Smooth muscle cell (in vitro differentiated cells): ENCODE measurements around the gene CLP1. TPM values are rescaled to one million over a fixed set of nuclear protein-coding genes. Genes with fewer than 3 reads are reported as not detected.
A peak's percentile ranks its signal among the peaks of the same experiment; 100 is the strongest.

Experiments used
- DNase-seq: peaks from one replicate; lab custom pipeline; 2025; ENCODE audit not compliant: unreplicated experiment; lab: John Stamatoyannopoulos, UW
- H2AFZ ChIP-seq: fragments of 200-600 bp; sonication (generic); 2 replicates; pipeline ENCODE4 v1.6.0; 2016; ENCODE audit warnings: antibody characterized with exemption, low read depth, mild to moderate bottlenecking
- H3F3A ChIP-seq: fragments of 200-600 bp; sonication (generic); 2 replicates; pipeline ENCODE4 v1.6.0; 2017; ENCODE audit warnings: antibody characterized with exemption, low read depth
- H3K27ac ChIP-seq: fragments of 200-600 bp; sonication (generic); 2 replicates; pipeline ENCODE4 v1.5.1; 2016; ENCODE audit warnings: low read depth, mild to moderate bottlenecking
- H3K27me3 ChIP-seq: fragments of 200-600 bp; sonication (generic); 2 replicates; pipeline ENCODE4 v1.6.1; 2016; ENCODE audit warnings: low read depth, mild to moderate bottlenecking
- H3K36me3 ChIP-seq: fragments of 200-600 bp; sonication (generic); 2 replicates; pipeline ENCODE4 v1.5.1; 2016; ENCODE audit warnings: low read depth
- H3K4me1 ChIP-seq: fragments of 200-600 bp; sonication (generic); 2 replicates; pipeline ENCODE4 v1.5.1; 2016; ENCODE audit warnings: low read depth
- H3K4me2 ChIP-seq: fragments of 200-600 bp; sonication (generic); 2 replicates; pipeline ENCODE4 v1.6.0; 2016; ENCODE audit warnings: mild to moderate bottlenecking
- H3K4me3 ChIP-seq: fragments of 200-600 bp; sonication (generic); 2 replicates; pipeline ENCODE4 v1.5.1; 2016; ENCODE audit warnings: mild to moderate bottlenecking
- H3K79me2 ChIP-seq: fragments of 200-600 bp; sonication (generic); 2 replicates; pipeline ENCODE4 v1.6.0; 2016; ENCODE audit warnings: low read depth, mild to moderate bottlenecking
- H3K9ac ChIP-seq: fragments of 200-600 bp; sonication (generic); 2 replicates; pipeline ENCODE4 v1.6.0; 2016; ENCODE audit warnings: low read depth
- H3K9me3 ChIP-seq: fragments of 200-600 bp; sonication (generic); replicated peaks from 2 replicates; pipeline ENCODE4 v1.5.1; 2016; ENCODE audit warnings: low read depth
- H4K20me1 ChIP-seq: fragments of 200-600 bp; sonication (generic); 2 replicates; pipeline ENCODE4 v1.6.0; 2016; ENCODE audit warnings: low read depth
- WGBS: methylation state at CpG from one replicate; pipeline ENCODE4 v1.1.7; 2016; ENCODE audit warnings: low lambda C conversion rate; 5-methylcytosine and 5-hydroxymethylcytosine counted together
- polyA plus RNA-seq: library from polyadenylated mRNA; unstranded; fragments of >200 nt; fragmentation: Nextera tagmentation; extraction: Ambion mirVana; gene quantifications from 2 replicates; pipeline ENCODE4 v1.2.1, GENCODE V29; 2016
- total RNA-seq: library from RNA; depleted of rRNA; stranded (reverse); fragments of >200 nt; gene quantifications from 2 replicates; pipeline ENCODE4 v1.2.3, GENCODE V29; 2014
- TF ChIP-seq, protein P1 (sequence below): fragments of 200-600 bp; sonication (generic); IDR thresholded peaks from 2 replicates; pipeline ENCODE4 v1.5.1; 2017; ENCODE audit warnings: borderline replicate concordance, mild to moderate bottlenecking, antibody characterized with exemption; ENCODE audit not compliant: insufficient read depth, poor library complexity, severe bottlenecking

CLP1 gene
- total and polyA plus RNA-seq, 2 experiments from 2014 or later = 18.0 to 18.3 TPM

DNA sequence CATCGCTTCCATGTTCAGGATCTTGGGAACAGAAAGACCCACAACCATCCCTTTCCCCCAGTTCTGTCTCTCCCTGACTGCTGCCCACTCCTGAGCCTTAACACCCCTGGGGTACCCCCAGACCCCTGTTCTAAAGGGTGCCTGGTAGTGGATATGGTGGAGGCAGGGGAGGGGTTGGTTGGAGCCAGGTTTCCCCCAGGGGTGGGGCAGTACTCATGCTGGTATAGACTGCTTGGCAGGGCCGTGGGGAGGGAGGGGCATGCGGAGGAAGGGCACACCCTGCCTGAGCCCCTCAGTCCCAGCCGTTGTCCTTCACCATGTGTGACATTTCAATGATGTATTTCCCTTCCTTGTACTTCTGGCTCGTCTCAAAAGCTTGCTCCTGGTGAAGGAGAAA is 11.9 kb upstream of the CLP1 start:
- Histone ChIP-seq H3K36me3 (no peaks in the 10 kb centered on the region), H3K4me3 (no peak overlapping the region), H3K79me2 (no peaks in the 10 kb centered on the region), H3K27me3 (no peaks in the 10 kb centered on the region), H3K4me2 (no peak overlapping the region), H3K27ac (no peak overlapping the region), H2AFZ (no peak overlapping the region), H3F3A (peaks cover 15% of the 10 kb centered on the region), H4K20me1 (peaks cover 78% of the 10 kb centered on the region), H3K9me3 (no peaks in the 10 kb centered on the region), H3K9ac (no peak overlapping the region), H3K4me1 (peaks cover 54% of the 10 kb centered on the region)
- no peak for DNase-seq
- TF ChIP-seq, protein P1, sequence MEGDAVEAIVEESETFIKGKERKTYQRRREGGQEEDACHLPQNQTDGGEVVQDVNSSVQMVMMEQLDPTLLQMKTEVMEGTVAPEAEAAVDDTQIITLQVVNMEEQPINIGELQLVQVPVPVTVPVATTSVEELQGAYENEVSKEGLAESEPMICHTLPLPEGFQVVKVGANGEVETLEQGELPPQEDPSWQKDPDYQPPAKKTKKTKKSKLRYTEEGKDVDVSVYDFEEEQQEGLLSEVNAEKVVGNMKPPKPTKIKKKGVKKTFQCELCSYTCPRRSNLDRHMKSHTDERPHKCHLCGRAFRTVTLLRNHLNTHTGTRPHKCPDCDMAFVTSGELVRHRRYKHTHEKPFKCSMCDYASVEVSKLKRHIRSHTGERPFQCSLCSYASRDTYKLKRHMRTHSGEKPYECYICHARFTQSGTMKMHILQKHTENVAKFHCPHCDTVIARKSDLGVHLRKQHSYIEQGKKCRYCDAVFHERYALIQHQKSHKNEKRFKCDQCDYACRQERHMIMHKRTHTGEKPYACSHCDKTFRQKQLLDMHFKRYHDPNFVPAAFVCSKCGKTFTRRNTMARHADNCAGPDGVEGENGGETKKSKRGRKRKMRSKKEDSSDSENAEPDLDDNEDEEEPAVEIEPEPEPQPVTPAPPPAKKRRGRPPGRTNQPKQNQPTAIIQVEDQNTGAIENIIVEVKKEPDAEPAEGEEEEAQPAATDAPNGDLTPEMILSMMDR = no peak
- 50% methylated on average over 5 of the region's 5 CpGs for WGBS

DNA sequence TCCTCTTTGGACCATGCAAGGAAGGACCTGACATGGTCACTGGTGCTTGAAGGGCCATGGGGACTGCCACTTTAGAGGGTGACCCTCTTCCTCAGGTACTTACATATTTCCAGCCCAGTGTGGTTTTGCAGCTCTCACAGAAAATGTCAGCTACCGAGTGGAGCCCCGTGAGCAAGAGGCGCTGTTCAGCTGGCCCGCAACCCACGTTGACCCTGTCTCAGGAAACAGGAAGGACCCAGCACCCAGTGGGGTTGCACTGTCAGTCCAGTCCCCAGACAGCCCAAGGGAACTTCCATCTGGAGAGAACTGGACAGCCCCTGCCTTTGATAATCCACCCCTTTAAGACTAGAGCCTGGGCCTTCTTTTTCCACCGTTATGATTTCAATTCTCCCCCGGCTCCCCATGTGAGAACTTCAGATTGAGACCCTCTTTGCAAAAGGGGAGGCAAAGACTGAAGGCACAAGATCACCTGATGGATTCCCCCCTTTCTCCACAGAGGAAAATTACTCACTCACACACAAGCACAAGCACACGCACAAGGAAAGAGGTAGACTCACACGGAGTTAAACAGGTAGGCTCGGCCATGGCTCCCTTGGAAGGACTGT is 11.3 kb upstream of the CLP1 start:
- DNase-seq = no peak
- H3K9ac ChIP-seq = no peak overlapping the region
- no peak overlapping the region for H3K27ac ChIP-seq
- H2AFZ ChIP-seq = no peak overlapping the region
- H3K4me2 ChIP-seq = peak overlapping the region; percentile 98
- H3K79me2 ChIP-seq = no peaks in the 10 kb centered on the region
- 59% methylated on average over 10 of the region's 10 CpGs for WGBS
- H4K20me1 ChIP-seq = peaks cover 71% of the 10 kb centered on the region
- no peaks in the 10 kb centered on the region for H3K9me3 ChIP-seq
- peaks cover 47% of the 10 kb centered on the region for H3K4me1 ChIP-seq
- TF ChIP-seq, protein P1 = no peak
- peaks cover 15% of the 10 kb centered on the region for H3F3A ChIP-seq
- H3K4me3 ChIP-seq = no peak overlapping the region
- H3K27me3 ChIP-seq = no peaks in the 10 kb centered on the region
- no peaks in the 10 kb centered on the region for H3K36me3 ChIP-seq

GRCh38 chr11:57646799-57647303 is 10.7 kb upstream of the CLP1 start:
- TF ChIP-seq, protein P1 = no peak
- H3K27me3 ChIP-seq = no peaks in the 10 kb centered on the region
- peaks cover 66% of the 10 kb centered on the region for H4K20me1 ChIP-seq
- H3K9me3 ChIP-seq = no peaks in the 10 kb centered on the region
- H3K36me3 ChIP-seq = no peaks in the 10 kb centered on the region
- peaks cover 15% of the 10 kb centered on the region for H3F3A ChIP-seq
- DNase-seq = no peak
- H3K4me3 ChIP-seq = no peak overlapping the region
- 13% methylated on average over 22 of the region's 23 CpGs for WGBS
- H3K9ac ChIP-seq = no peak overlapping the region
- H2AFZ ChIP-seq = no peak overlapping the region
- H3K4me2 ChIP-seq = peak overlapping the region; percentile 98
- peaks cover 43% of the 10 kb centered on the region for H3K4me1 ChIP-seq
- no peak overlapping the region for H3K27ac ChIP-seq
- no peaks in the 10 kb centered on the region for H3K79me2 ChIP-seq

DNA sequence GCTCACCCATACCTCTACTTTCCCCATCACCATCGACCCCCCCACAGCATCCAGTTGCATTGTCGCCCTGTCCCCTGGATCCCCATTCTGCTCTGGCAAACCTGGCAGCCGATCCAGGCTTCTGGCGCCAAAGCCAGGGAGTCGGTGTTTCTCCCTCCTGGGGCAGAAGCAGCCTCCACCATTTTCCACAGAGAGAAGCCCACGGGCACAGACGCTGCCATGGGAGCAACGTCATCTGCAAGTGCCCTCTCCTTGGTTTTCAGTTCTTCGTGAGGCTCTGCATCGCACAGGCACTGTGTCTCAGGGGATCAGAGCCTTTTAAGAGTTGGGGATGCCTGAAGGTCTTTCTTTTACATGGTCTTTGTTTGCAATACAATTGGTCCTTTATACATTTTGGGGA is 10.2 kb upstream of the CLP1 start:
- H3F3A ChIP-seq = peaks cover 15% of the 10 kb centered on the region
- H3K79me2 ChIP-seq = no peaks in the 10 kb centered on the region
- H3K4me2 ChIP-seq = peak overlapping the region; percentile 98
- no peaks in the 10 kb centered on the region for H3K27me3 ChIP-seq
- no peak overlapping the region for H3K27ac ChIP-seq
- H3K9me3 ChIP-seq = no peaks in the 10 kb centered on the region
- TF ChIP-seq, protein P1 = no peak
- no peak for DNase-seq
- peaks cover 42% of the 10 kb centered on the region for H3K4me1 ChIP-seq
- WGBS = 8% methylated on average over 10 of the region's 10 CpGs
- peak overlapping the region; percentile 17 for H3K4me3 ChIP-seq
- peaks cover 61% of the 10 kb centered on the region for H4K20me1 ChIP-seq
- H3K9ac ChIP-seq = no peak overlapping the region
- no peak overlapping the region for H2AFZ ChIP-seq
- no peaks in the 10 kb centered on the region for H3K36me3 ChIP-seq
